ENCODE results near the gene PLEKHA7.

PLEKHA7 gene

GRCh38 chr11:16839821-16840220, 174.4 kb downstream of the PLEKHA7 start:
- DNase-seq (ENCODE audit: low read depth): no peak

- no peak for DNase-seq (ENCODE audit: low read depth)
Observed at GRCh38 chr11:16834384-16834783, 179.8 kb downstream of the PLEKHA7 start.

GRCh38 chr11:16833026-16833425, 181.2 kb downstream of the PLEKHA7 start:
- no peak for DNase-seq (ENCODE audit: low read depth)

GRCh38 chr11:16832193-16832539, 182.0 kb downstream of the PLEKHA7 start:
- DNase-seq (ENCODE audit: low read depth): no peak

GRCh38 chr11:16831316-16832192, 182.7 kb downstream of the PLEKHA7 start:
- DNase-seq (ENCODE audit: low read depth): no peak

GRCh38 chr11:16827139-16827538, 187.1 kb downstream of the PLEKHA7 start:
- no peak for DNase-seq (ENCODE audit: low read depth)

GRCh38 chr11:16825968-16826367, 188.2 kb downstream of the PLEKHA7 start:
- DNase-seq (ENCODE audit: low read depth): no peak

GRCh38 chr11:16825101-16825500, 189.1 kb downstream of the PLEKHA7 start:
- no peak for DNase-seq (ENCODE audit: low read depth)

- DNase-seq (ENCODE audit: low read depth): peak; percentile 67
Observed at GRCh38 chr11:16820324-16821092, 193.7 kb downstream of the PLEKHA7 start.

GRCh38 chr11:16818284-16818683, 195.9 kb downstream of the PLEKHA7 start:
- no peak for DNase-seq (ENCODE audit: low read depth)

- no peak for DNase-seq (ENCODE audit: low read depth)
Observed at GRCh38 chr11:16817351-16817750, 196.9 kb downstream of the PLEKHA7 start.

GRCh38 chr11:16816358-16817270, 197.6 kb downstream of the PLEKHA7 start:
- DNase-seq (ENCODE audit: low read depth): no peak

GRCh38 chr11:16815047-16815767, 199.0 kb downstream of the PLEKHA7 start:
- no peak for DNase-seq (ENCODE audit: low read depth)

GRCh38 chr11:16814410-16815046, 199.7 kb downstream of the PLEKHA7 start:
- DNase-seq (ENCODE audit: low read depth): no peak

- no peak for DNase-seq (ENCODE audit: low read depth)
Observed at GRCh38 chr11:16813126-16813525, 201.1 kb downstream of the PLEKHA7 start.

GRCh38 chr11:16812274-16812673, 201.9 kb downstream of the PLEKHA7 start:
- DNase-seq (ENCODE audit: low read depth): no peak

GRCh38 chr11:16811136-16812020, 202.8 kb downstream of the PLEKHA7 start:
- no peak for DNase-seq (ENCODE audit: low read depth)

- DNase-seq (ENCODE audit: low read depth): no peak
Observed at GRCh38 chr11:16809886-16810668, 204.1 kb downstream of the PLEKHA7 start.

- no peak for DNase-seq (ENCODE audit: low read depth)
Observed at GRCh38 chr11:16807306-16807705, 206.9 kb downstream of the PLEKHA7 start.

All from activated T-cell treated with anti-CD3 and anti-CD28 coated beads for 48 hours (primary cell).